ENCODE data around the gene PATJ.

The PATJ gene

DNA sequence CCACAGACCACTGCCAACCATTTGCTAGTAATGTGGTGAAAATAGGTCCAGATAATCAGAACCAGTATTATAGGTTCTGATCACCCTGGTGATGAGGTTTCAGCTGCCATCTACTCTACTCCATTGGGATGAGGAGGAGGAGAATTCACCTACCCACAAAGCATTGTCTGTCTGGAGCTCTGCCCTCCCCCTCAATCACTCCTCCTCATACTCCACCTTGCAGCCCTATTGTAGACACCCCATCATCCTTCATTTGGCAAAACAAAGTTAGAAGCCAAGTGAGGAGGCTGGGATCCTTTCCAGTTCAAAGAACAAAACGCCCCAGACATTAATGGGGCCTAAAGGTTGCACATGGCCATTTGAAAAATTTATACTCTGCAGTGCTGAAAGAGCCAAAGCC, 295.0 kb downstream of the PATJ start:
- TF ChIP-seq, protein P1, sequence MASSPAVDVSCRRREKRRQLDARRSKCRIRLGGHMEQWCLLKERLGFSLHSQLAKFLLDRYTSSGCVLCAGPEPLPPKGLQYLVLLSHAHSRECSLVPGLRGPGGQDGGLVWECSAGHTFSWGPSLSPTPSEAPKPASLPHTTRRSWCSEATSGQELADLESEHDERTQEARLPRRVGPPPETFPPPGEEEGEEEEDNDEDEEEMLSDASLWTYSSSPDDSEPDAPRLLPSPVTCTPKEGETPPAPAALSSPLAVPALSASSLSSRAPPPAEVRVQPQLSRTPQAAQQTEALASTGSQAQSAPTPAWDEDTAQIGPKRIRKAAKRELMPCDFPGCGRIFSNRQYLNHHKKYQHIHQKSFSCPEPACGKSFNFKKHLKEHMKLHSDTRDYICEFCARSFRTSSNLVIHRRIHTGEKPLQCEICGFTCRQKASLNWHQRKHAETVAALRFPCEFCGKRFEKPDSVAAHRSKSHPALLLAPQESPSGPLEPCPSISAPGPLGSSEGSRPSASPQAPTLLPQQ (tag by site-specific recombination; IDR thresholded peaks at IDR 0.05) = no peak
- TF ChIP-seq, protein P2, sequence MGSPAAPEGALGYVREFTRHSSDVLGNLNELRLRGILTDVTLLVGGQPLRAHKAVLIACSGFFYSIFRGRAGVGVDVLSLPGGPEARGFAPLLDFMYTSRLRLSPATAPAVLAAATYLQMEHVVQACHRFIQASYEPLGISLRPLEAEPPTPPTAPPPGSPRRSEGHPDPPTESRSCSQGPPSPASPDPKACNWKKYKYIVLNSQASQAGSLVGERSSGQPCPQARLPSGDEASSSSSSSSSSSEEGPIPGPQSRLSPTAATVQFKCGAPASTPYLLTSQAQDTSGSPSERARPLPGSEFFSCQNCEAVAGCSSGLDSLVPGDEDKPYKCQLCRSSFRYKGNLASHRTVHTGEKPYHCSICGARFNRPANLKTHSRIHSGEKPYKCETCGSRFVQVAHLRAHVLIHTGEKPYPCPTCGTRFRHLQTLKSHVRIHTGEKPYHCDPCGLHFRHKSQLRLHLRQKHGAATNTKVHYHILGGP (tag by site-specific recombination; IDR thresholded peaks at IDR 0.05) = no peak
- TF ChIP-seq ZFHX2 (tag by site-specific recombination; conservative IDR thresholded peaks at IDR 0.05) (0 out of 2 replicates have a peak, but pooled peaks have one; percentile 20), EGR2 (tag by site-specific recombination; IDR thresholded peaks at IDR 0.05; ENCODE audit: low read depth) (peak; percentile 29; the same call in 1 of the 2 replicates)
- Histone ChIP-seq H3K4me3 (ENCODE audit: low read depth, low read length) (no peak overlapping the region), H3K36me3 (ENCODE audit: control insufficient read depth in 2 of 2, insufficient read depth in 1 of 2, low read length in 2 of 2) (no peaks in the 10 kb centered on the region), H3K4me1 (ENCODE audit: control insufficient read depth, insufficient read depth, low read length) (0 out of 2 replicates have a peak, but pooled peaks cover 3% of the 10 kb centered on the region), H3K9me3 (ENCODE audit: control insufficient read depth, insufficient read depth, low read depth, low read length) (no peaks in the 10 kb centered on the region), H3K27ac (ENCODE audit: extremely low read depth, low read depth, low read length) (no peak overlapping the region)
- CTCF ChIA-PET = interaction anchor here (0.6 kb wide), 2 partner anchors 804 to 1188 kb away, joined by 3 read pairs; no protein-coding TSS in a partner anchor
- POLR2A ChIA-PET = no interaction called here

DNA sequence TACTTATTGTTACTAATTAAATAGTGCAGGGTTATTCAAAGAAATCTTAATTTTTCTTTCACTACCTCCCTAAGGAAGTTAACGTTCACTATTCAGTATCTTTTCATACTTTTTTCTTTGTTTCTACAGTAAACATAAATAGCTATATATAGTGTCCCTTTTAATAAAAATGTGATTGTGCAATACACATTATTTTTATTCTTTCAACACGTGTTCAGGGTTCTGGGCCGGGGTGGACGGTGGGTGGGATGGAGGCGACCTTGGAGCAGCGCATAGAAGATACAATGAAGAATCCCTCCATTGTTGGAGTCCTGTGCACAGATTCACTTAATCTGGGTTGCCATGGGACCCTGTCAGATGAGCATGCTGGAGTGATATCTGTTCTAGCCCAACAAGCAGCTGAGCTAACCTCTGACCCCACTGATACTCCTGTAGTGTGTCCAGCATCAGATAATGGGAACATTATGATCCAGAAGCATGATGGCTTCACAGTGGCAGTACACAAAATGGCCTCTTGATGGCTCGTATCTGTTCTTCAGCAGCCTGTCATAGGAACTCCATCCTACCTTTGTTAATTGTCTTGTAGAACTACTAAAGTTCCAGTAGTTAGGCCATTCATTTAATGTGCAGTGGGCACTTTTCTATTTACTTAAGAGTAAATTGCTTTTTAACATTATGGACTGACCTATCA, 296.5 kb downstream of the PATJ start:
- ChIA-PET POLR2A (no interaction called here), CTCF (no interaction called here)
- no peak for TF ChIP-seq BCL11A (tag by site-specific recombination; IDR thresholded peaks at IDR 0.05; ENCODE audit: low read depth)
- TF ChIP-seq ZNF791 (tag by site-specific recombination; IDR thresholded peaks at IDR 0.05) = no peak
- TF ChIP-seq KLF10 (tag by site-specific recombination; IDR thresholded peaks at IDR 0.05) = no peak
- TF ChIP-seq HOXC10 (CRISPR knock-in tag; IDR thresholded peaks at IDR 0.05) = no peak
- no peak for TF ChIP-seq ZNF202 (tag by site-specific recombination; IDR thresholded peaks at IDR 0.05; ENCODE audit: borderline replicate concordance)
- TF ChIP-seq, protein P3, sequence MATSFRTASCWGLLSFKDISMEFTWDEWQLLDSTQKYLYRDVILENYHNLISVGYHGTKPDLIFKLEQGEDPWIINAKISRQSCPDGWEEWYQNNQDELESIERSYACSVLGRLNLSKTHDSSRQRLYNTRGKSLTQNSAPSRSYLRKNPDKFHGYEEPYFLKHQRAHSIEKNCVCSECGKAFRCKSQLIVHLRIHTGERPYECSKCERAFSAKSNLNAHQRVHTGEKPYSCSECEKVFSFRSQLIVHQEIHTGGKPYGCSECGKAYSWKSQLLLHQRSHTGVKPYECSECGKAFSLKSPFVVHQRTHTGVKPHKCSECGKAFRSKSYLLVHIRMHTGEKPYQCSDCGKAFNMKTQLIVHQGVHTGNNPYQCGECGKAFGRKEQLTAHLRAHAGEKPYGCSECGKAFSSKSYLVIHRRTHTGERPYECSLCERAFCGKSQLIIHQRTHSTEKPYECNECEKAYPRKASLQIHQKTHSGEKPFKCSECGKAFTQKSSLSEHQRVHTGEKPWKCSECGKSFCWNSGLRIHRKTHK (tag by site-specific recombination; IDR thresholded peaks at IDR 0.05) = no peak
- no peak for TF ChIP-seq ZSCAN16 (tag by site-specific recombination; IDR thresholded peaks at IDR 0.05)
- no peak for TF ChIP-seq MYNN (tag by site-specific recombination; IDR thresholded peaks at IDR 0.05; ENCODE audit: borderline replicate concordance)
- no peak for TF ChIP-seq FEZF1 (tag by site-specific recombination; IDR thresholded peaks at IDR 0.05)
- Histone ChIP-seq H3K36me3 (ENCODE audit: control insufficient read depth in 2 of 2, insufficient read depth in 1 of 2, low read length in 2 of 2) (no peaks in the 10 kb centered on the region), H3K27ac (ENCODE audit: extremely low read depth, low read depth, low read length) (no peak overlapping the region), H3K4me1 (ENCODE audit: control insufficient read depth, insufficient read depth, low read length) (0 out of 2 replicates have a peak, but pooled peaks cover 3% of the 10 kb centered on the region), H3K9me3 (ENCODE audit: control insufficient read depth, insufficient read depth, low read depth, low read length) (no peaks in the 10 kb centered on the region), H3K4me3 (ENCODE audit: low read depth, low read length) (no peak overlapping the region)

DNA sequence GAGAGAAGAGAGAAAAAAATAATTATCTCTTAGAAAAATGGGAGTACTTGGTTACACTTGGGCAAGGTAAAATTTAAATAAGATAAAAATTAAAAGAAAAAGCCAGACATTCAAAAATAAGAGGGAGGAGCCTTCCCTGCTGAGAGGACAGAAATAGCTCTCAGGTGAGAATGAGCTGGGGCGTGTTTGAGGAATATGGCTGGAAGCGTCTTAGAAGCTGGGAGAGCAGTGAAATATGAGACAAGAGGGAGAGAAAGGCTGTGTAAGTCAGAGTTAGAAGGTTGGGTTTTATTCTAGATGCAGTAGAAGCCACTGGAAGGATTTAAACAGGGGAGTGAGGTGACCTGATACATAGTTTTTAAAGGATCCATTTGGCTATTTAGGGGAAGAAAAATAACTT, 298.2 kb downstream of the PATJ start:
- no peak overlapping the region for H3K27ac ChIP-seq (ENCODE audit: extremely low read depth, low read depth, low read length)
- no peaks in the 10 kb centered on the region for H3K9me3 ChIP-seq (ENCODE audit: control insufficient read depth, insufficient read depth, low read depth, low read length)
- H3K4me1 ChIP-seq (ENCODE audit: control insufficient read depth, insufficient read depth, low read length) = peaks cover 7% of the 10 kb centered on the region
- ChIA-PET POLR2A (no interaction called here), CTCF (interaction anchor here (0.6 to 1.1 kb wide), 3 partner anchors 33 to 1078 kb away, joined by 3 to 4 read pairs (median 3); no protein-coding TSS in a partner anchor)
- no peak overlapping the region for H3K4me3 ChIP-seq (ENCODE audit: low read depth, low read length)
- no peaks in the 10 kb centered on the region for H3K36me3 ChIP-seq (ENCODE audit: control insufficient read depth in 2 of 2, insufficient read depth in 1 of 2, low read length in 2 of 2)
- TF ChIP-seq WT1 (tag by site-specific recombination; IDR thresholded peaks at IDR 0.05) (peak; percentile 54), SP2 (tag by site-specific recombination; IDR thresholded peaks at IDR 0.05) (no peak)
